Testis (tissue), 5 donors: ENCODE measurements around the gene ALDH5A1. TPM values are rescaled to one million over a fixed set of nuclear protein-coding genes. Genes with fewer than 3 reads are reported as not detected.

Experiments used
- DNase-seq: peaks from one replicate; pipeline ENCODE4 v3.0.0-alpha.2; 2019
- H3K27ac ChIP-seq, 2 donors: fragments of 200-600 bp; sonication (generic); one replicate each; pipeline ENCODE4 v1.5.1; 2019
- H3K27me3 ChIP-seq: fragments of 200-600 bp; sonication (generic); one replicate; pipeline ENCODE4 v1.5.1; 2019
- H3K36me3 ChIP-seq: fragments of 200-600 bp; sonication (generic); one replicate; pipeline ENCODE4 v1.5.1; 2017; ENCODE audit warnings: low read depth; ENCODE audit errors: missing control alignments
- H3K4me1 ChIP-seq: fragments of 200-600 bp; sonication (generic); one replicate; pipeline ENCODE4 v1.5.1; 2019
- H3K4me3 ChIP-seq, 2 donors: fragments of 200-600 bp; sonication (generic); one replicate each; pipeline ENCODE4 v1.5.1; 2017 to 2019
- H3K9me3 ChIP-seq: fragments of 200-600 bp; sonication (generic); one replicate; pipeline ENCODE4 v1.5.1; 2017
- CTCF ChIP-seq, 3 experiments: fragments of 450-650 bp in 2 of 3; fragments of 200-600 bp in 1 of 3; sonication (generic) in 1 of 3; IDR thresholded peaks; one replicate each; pipeline ENCODE4 v1.5.1; 2016 to 2019; ENCODE audit warnings: antibody characterized with exemption in 3 of 3, mild to moderate bottlenecking in 2 of 3, moderate library complexity in 1 of 3
- POLR2A ChIP-seq: fragments of 450-650 bp; IDR thresholded peaks from one replicate; pipeline ENCODE4 v1.6.1; 2017; ENCODE audit warnings: antibody characterized with exemption, mild to moderate bottlenecking, moderate library complexity
- WGBS, 2 donors: methylation state at CpG; one replicate each; pipeline ENCODE4 v1.1.5; 2018; 5-methylcytosine and 5-hydroxymethylcytosine counted together
- intact Hi-C: fragments of 100-400 bp; cut with DNase I; formaldehyde crosslinking; loops from one replicate; pipeline ENCODE4 v1.15.1; 2023; ENCODE audit warnings: low total_unique reads
- long read RNA-seq, 2 donors: transcript quantifications; one replicate each; lab custom pipeline, GENCODE V29; 2026
- polyA plus RNA-seq: library from polyadenylated mRNA; stranded (reverse); fragments of 350-450 nt; fragmentation: Illumina TruSeq; extraction: RNeasy Lipid Tissue Mini Kit (QIAGEN cat#74804); gene quantifications from one replicate; pipeline ENCODE4 v1.2.3, GENCODE V29; 2014; ENCODE audit warnings: low read depth, low replicate concordance; ENCODE audit not compliant: insufficient read depth
- total RNA-seq, 2 donors: library from RNA; depleted of rRNA; stranded (reverse); fragments of >200 nt; gene quantifications; one replicate each; pipeline ENCODE4 v1.2.3, GENCODE V29; 2016

Gene ALDH5A1
- total RNA-seq, result 10 to 100 TPM; 16.3 to 21.2 TPM
- 11.3 TPM for polyA plus RNA-seq
- long read RNA-seq, donor 1, full-length matches to known transcripts, result 5 of 5 reads
- long read RNA-seq, donor 1, partial matches to known transcripts, result 0 of 5 reads
- long read RNA-seq, donor 1, other reads (novel, unspliced or antisense), result 0 of 5 reads
- long read RNA-seq, donor 2, full-length matches to known transcripts, result 3 of 3 reads
- long read RNA-seq, donor 2, partial matches to known transcripts, result 0 of 3 reads
- long read RNA-seq, donor 2, other reads (novel, unspliced or antisense), result 0 of 3 reads

- H3K27ac ChIP-seq, result peak within 1 kb of the TSS; percentile 59 to 83
- intact Hi-C loops, result no loop called here
- no peaks in the 10 kb centered on the region for H3K9me3 ChIP-seq
- peak within 1 kb of the TSS; percentile 67 to 69 for H3K4me3 ChIP-seq
- no peaks in the 10 kb centered on the region for H3K27me3 ChIP-seq
- WGBS, 2 donors, result 1% methylated on average over 16 to 85 of the region's 93 CpGs
- DNase-seq, result peak; percentile 90
- peak in 1 of 3 experiments; percentile 4 for TF ChIP-seq CTCF (IDR thresholded peaks at IDR 0.05)
- TF ChIP-seq POLR2A, result no peak
- no peaks in the 10 kb centered on the region for H3K4me1 ChIP-seq
- H3K36me3 ChIP-seq, result no peaks in the 10 kb centered on the region
Measured at GRCh38 chr6:24494821-24495795, at the start of gene ALDH5A1. TSS of gene ALDH5A1 (plus strand) at chr6:24494969. CDS start at chr6:24494997, 28 bp downstream.

GRCh38 chr6:24445704-24446103, 49.1 kb upstream of the ALDH5A1 start:
- TF ChIP-seq POLR2A, result no peak
- TF ChIP-seq CTCF (IDR thresholded peaks at IDR 0.05), result no peak

GRCh38 chr6:24446670-24447069, 48.1 kb upstream of the ALDH5A1 start:
- Histone ChIP-seq H3K27me3 (no peaks in the 10 kb centered on the region), H3K4me3 (no peak overlapping the region), H3K27ac (no peak overlapping the region), H3K4me1 (no peaks in the 10 kb centered on the region), H3K36me3 (no peaks in the 10 kb centered on the region), H3K9me3 (no peaks in the 10 kb centered on the region)
- TF ChIP-seq CTCF (IDR thresholded peaks at IDR 0.05) (no peak), POLR2A (no peak)
- no peak for DNase-seq
- intact Hi-C loops, result no loop called here
- WGBS, 2 donors, result 90 to 92% methylated on average over 7 of the region's 7 CpGs

More at GRCh38 chr6:24445704-24446103, 49.1 kb upstream of the ALDH5A1 start:
- intact Hi-C loops, result no loop called here
- no peak overlapping the region for H3K27ac ChIP-seq
- no peaks in the 10 kb centered on the region for H3K4me1 ChIP-seq
- DNase-seq, result no peak
- H3K9me3 ChIP-seq, result no peaks in the 10 kb centered on the region
- no peaks in the 10 kb centered on the region for H3K27me3 ChIP-seq
- H3K36me3 ChIP-seq, result no peaks in the 10 kb centered on the region
- H3K4me3 ChIP-seq, result no peak overlapping the region
- WGBS, 2 donors, result 76 to 94% methylated on average over 2 to 4 of the region's 4 CpGs

- H3K4me3 ChIP-seq, result no peak overlapping the region
- no peaks in the 10 kb centered on the region for H3K4me1 ChIP-seq
- DNase-seq, result no peak
- no peak for TF ChIP-seq CTCF (IDR thresholded peaks at IDR 0.05)
- no peak for TF ChIP-seq POLR2A
- no peaks in the 10 kb centered on the region for H3K36me3 ChIP-seq
- no peak overlapping the region for H3K27ac ChIP-seq
- WGBS, 2 donors, result 65 to 85% methylated on average over 4 of the region's 4 CpGs
- H3K27me3 ChIP-seq, result no peaks in the 10 kb centered on the region
- intact Hi-C loops, result no loop called here
- H3K9me3 ChIP-seq, result no peaks in the 10 kb centered on the region
Measured at GRCh38 chr6:24448396-24448795, 46.4 kb upstream of the ALDH5A1 start.
